CD4-positive, alpha-beta T cell treated with Interleukin-15 for 4 hours (primary cell): ENCODE measurements around the gene ATXN7L1.

Experiments
- DNase-seq: peaks from one replicate; pipeline ENCODE4 v3.0.0-alpha.2; 2020; ENCODE audit warnings: low spot score

The ATXN7L1 gene

GRCh38 chr7:105876091-105876963 is at the start of gene ATXN7L1:
Gene ATXN7L1, minus strand, starts transcription at chr7:105876599. Its CDS starts 41 bp downstream, at chr7:105876558.
- peak; percentile 89 for DNase-seq

GRCh38 chr7:105926131-105926530 is 49.7 kb upstream of the ATXN7L1 start:
- no peak for DNase-seq

GRCh38 chr7:105924945-105925344 is 48.5 kb upstream of the ATXN7L1 start:
- DNase-seq = peak; percentile 4

- no peak for DNase-seq
These were observed 44.4 kb upstream of the ATXN7L1 start for GRCh38 chr7:105920766-105921165.

GRCh38 chr7:105917659-105918058 is 41.3 kb upstream of the ATXN7L1 start:
- DNase-seq = no peak

- DNase-seq = no peak
These were observed 40.2 kb upstream of the ATXN7L1 start for GRCh38 chr7:105916603-105917002.

- no peak for DNase-seq
These were observed 37.5 kb upstream of the ATXN7L1 start for GRCh38 chr7:105913947-105914346.

GRCh38 chr7:105911961-105912575 is 35.7 kb upstream of the ATXN7L1 start:
- no peak for DNase-seq

- DNase-seq = no peak
These were observed 33.8 kb upstream of the ATXN7L1 start for GRCh38 chr7:105910172-105910571.

GRCh38 chr7:105909742-105910141 is 33.3 kb upstream of the ATXN7L1 start:
- no peak for DNase-seq

GRCh38 chr7:105907129-105907846 is 30.9 kb upstream of the ATXN7L1 start:
- no peak for DNase-seq

- DNase-seq = no peak
These were observed 30.3 kb upstream of the ATXN7L1 start for GRCh38 chr7:105906695-105907094.

- DNase-seq = no peak
These were observed 29.6 kb upstream of the ATXN7L1 start for GRCh38 chr7:105905910-105906568.

- DNase-seq = no peak
These were observed 29.0 kb upstream of the ATXN7L1 start for GRCh38 chr7:105905209-105905909.

GRCh38 chr7:105904064-105904463 is 27.7 kb upstream of the ATXN7L1 start:
- DNase-seq = no peak

GRCh38 chr7:105902325-105902911 is 26.0 kb upstream of the ATXN7L1 start:
- no peak for DNase-seq

- no peak for DNase-seq
These were observed 21.6 kb upstream of the ATXN7L1 start for GRCh38 chr7:105897999-105898398.

GRCh38 chr7:105896407-105896911 is 20.1 kb upstream of the ATXN7L1 start:
- DNase-seq = no peak

GRCh38 chr7:105894131-105894530 is 17.7 kb upstream of the ATXN7L1 start:
- no peak for DNase-seq

GRCh38 chr7:105892387-105892786 is 16.0 kb upstream of the ATXN7L1 start:
- no peak for DNase-seq
